K562 (cell line): ENCODE measurements around the gene SOBP. TPM values are rescaled to one million over a fixed set of nuclear protein-coding genes. Genes with fewer than 3 reads are reported as not detected.

ENCODE experiments used
- ATAC-seq: fragments of 200-7000 bp; cut with Tn5 transposase; 3 replicates; pipeline ENCODE4 v1.9.1; 2020; ENCODE audit warnings: moderate library complexity
- BruUV-seq: library from RNA; stranded (reverse); fragments of 400-500 nt; replicated peaks from 2 replicates; lab custom pipeline; 2021; lab: Mats Ljungman, UMichigan
- CTCF ChIA-PET: fragments of 300-600 bp; formaldehyde crosslinking; extraction: SDS; loops from one replicate; lab custom pipeline; 2021; ENCODE audit warnings: low intra/inter-chr PET ratio; lab: Yijun Ruan, JAX
- POLR2A ChIA-PET: fragments of 300-600, 350-650 bp; sonication (Branson Sonifier 250); formaldehyde crosslinking; extraction: SDS; loops from one replicate; lab custom pipeline; 2021; ENCODE audit warnings: antibody characterized with exemption, inconsistent platforms; lab: Yijun Ruan, JAX
- DNase-seq, 4 experiments: peaks; one replicate each; pipeline versions ENCODE4 v3.0.0 to v3.0.0-alpha.2; 2011 to 2018; ENCODE audit warnings: low spot score in 3 of 4, mixed read lengths in 3 of 4; ENCODE audit errors: extremely low read depth in 1 of 4
- FAIRE-seq: peaks from 2 replicates; lab custom pipeline; 2011; peaks lifted over from hg19 to GRCh38; lab: Jason Lieb, UNC
- H2AFZ ChIP-seq: 2 replicates; pipeline ENCODE4 v1.6.0; 2011; ENCODE audit warnings: low read depth, low read length, control low read depth, inconsistent platforms
- H3K27ac ChIP-seq: fragments of 200-600 bp; 3 replicates; pipeline ENCODE4 v1.8.0; 2011; ENCODE audit warnings: low read depth, mild to moderate bottlenecking, control low read depth, inconsistent platforms, low read length, moderate library complexity, mixed read lengths; ENCODE audit errors: extremely low read depth
- H3K27me3 ChIP-seq, 2 experiments: fragments of 300-600 bp in 1 of 2; 2 replicates in 1 of 2; 3 replicates in 1 of 2; pipeline versions ENCODE4 v1.6.0 to v1.8.0; 2011; ENCODE audit warnings: inconsistent platforms in 2 of 2, low read length in 2 of 2, mild to moderate bottlenecking in 1 of 2, mixed read lengths in 1 of 2, moderate library complexity in 1 of 2; ENCODE audit not compliant: control insufficient read depth in 2 of 2, insufficient read depth in 2 of 2
- H3K36me3 ChIP-seq: fragments of 300-600 bp; 3 replicates; pipeline ENCODE4 v1.8.0; 2011; ENCODE audit warnings: mild to moderate bottlenecking, low read length, inconsistent platforms; ENCODE audit not compliant: control insufficient read depth, insufficient read depth
- H3K4me1 ChIP-seq, 2 experiments: fragments of 200-600 bp in 1 of 2; replicated peaks in 1 of 2; 2 replicates in 1 of 2; 3 replicates in 1 of 2; pipeline versions ENCODE4 v1.5.1 to v1.8.0; 2011; ENCODE audit warnings: inconsistent platforms in 2 of 2, low read length in 2 of 2, mild to moderate bottlenecking in 1 of 2, mixed read lengths in 1 of 2, moderate library complexity in 1 of 2; ENCODE audit not compliant: control insufficient read depth in 2 of 2, insufficient read depth in 2 of 2
- H3K4me2 ChIP-seq: 2 replicates; pipeline ENCODE4 v1.6.1; 2011; ENCODE audit warnings: low read length, control low read depth, inconsistent platforms, mixed read lengths; ENCODE audit not compliant: insufficient read depth
- H3K4me3 ChIP-seq: fragments of 200-600 bp; sonication (generic), shearing (Covaris generic); 2 replicates; pipeline ENCODE4 v1.5.1; 2016; ENCODE audit warnings: control low read depth, inconsistent platforms
- H3K79me2 ChIP-seq: fragments of 200-600 bp; 3 replicates; pipeline ENCODE4 v1.8.0; 2011; ENCODE audit warnings: low read length, inconsistent platforms; ENCODE audit not compliant: control insufficient read depth, insufficient read depth
- H3K9ac ChIP-seq, 2 experiments: 2 replicates each; pipeline versions ENCODE4 v1.6.0 to v1.6.1; 2011; ENCODE audit warnings: low read depth in 2 of 2, low read length in 2 of 2, control low read depth in 1 of 2, inconsistent platforms in 1 of 2, mild to moderate bottlenecking in 1 of 2, mixed read lengths in 1 of 2; ENCODE audit not compliant: insufficient read depth in 1 of 2
- H3K9me1 ChIP-seq: one replicate; pipeline ENCODE4 v1.6.0; 2011; ENCODE audit warnings: inconsistent platforms, mild to moderate bottlenecking, low read length, moderate library complexity; ENCODE audit not compliant: control insufficient read depth, insufficient read depth
- H3K9me3 ChIP-seq: replicated peaks from 2 replicates; pipeline ENCODE4 v1.5.1; 2011; ENCODE audit warnings: low read depth, low read length, inconsistent platforms; ENCODE audit not compliant: control insufficient read depth, insufficient read depth
- H4K20me1 ChIP-seq: replicated peaks from 2 replicates; pipeline ENCODE4 v1.6.1; 2011; ENCODE audit warnings: low read length, inconsistent platforms, mixed read lengths; ENCODE audit not compliant: control insufficient read depth, insufficient read depth
- HNRNPLL ChIP-seq: fragments of 200-400 bp; formaldehyde crosslinking; IDR thresholded peaks from 2 replicates; pipeline ENCODE4 v1.6.1; 2017; ENCODE audit warnings: low read length, low read depth, mild to moderate bottlenecking; ENCODE audit not compliant: poor library complexity, severe bottlenecking
- MGA ChIP-seq: fragments of 450-650 bp; IDR thresholded peaks from 2 replicates; pipeline ENCODE4 v1.6.1; 2016; ENCODE audit warnings: mild to moderate bottlenecking, moderate library complexity
- MTA3 ChIP-seq: fragments of 450-650 bp; formaldehyde crosslinking; IDR thresholded peaks from 2 replicates; pipeline ENCODE4 v1.6.1; 2017; ENCODE audit warnings: mild to moderate bottlenecking, borderline replicate concordance
- PTRF ChIP-seq: fragments of 450-650 bp; IDR thresholded peaks from 2 replicates; pipeline ENCODE4 v1.6.1; 2016; ENCODE audit warnings: mild to moderate bottlenecking, missing genetic modification characterization, missing compliant biosample characterization
- ZNF12 ChIP-seq: sonication (generic); formaldehyde crosslinking; IDR thresholded peaks from 2 replicates; pipeline ENCODE4 v1.4.0; 2020; ENCODE audit warnings: mild to moderate bottlenecking, missing genetic modification reagents
- WGBS: fragments of 100-300 bp; shearing (Covaris generic); methylation state at CpG from one replicate; pipeline ENCODE4 v1.1.6; 2016; ENCODE audit warnings: low coverage, mixed read lengths; ENCODE audit not compliant: insufficient coverage; ENCODE audit errors: missing lambda C conversion rate; 5-methylcytosine and 5-hydroxymethylcytosine counted together
- in situ Hi-C: fragments of 300-500 bp; cut with MboI; formaldehyde crosslinking; loops from 4 replicates; pipeline ENCODE4 v1.15.0; 2018; ENCODE audit warnings: inconsistent platforms, mixed read lengths
- intact Hi-C: fragments of 100-400 bp; cut with micrococcal nuclease; formaldehyde crosslinking; loops from 2 replicates; pipeline ENCODE4 v1.14.2; 2022
- polyA plus RNA-seq, 8 experiments: library from polyadenylated mRNA; depleted of rRNA in 4 of 8; stranded (reverse) in 5 of 8; unstranded in 3 of 8; fragments of >200 nt; fragmentation: Nextera tagmentation in 2 of 8; fragmentation: Illumina TruSeq in 1 of 8; extraction: Ambion mirVana in 2 of 8; extraction: Trizol in 1 of 8; gene quantifications; 2 replicates each; pipeline versions ENCODE4 v1.2.1 to v1.2.3, GENCODE V29; 2011 to 2014; ENCODE audit warnings: inconsistent platforms in 1 of 8, missing spikeins in 1 of 8
- total RNA-seq, 7 experiments: library from RNA; depleted of rRNA in 6 of 7; stranded (reverse); fragments of >200 nt in 6 of 7; fragmentation: Illumina TruSeq in 2 of 7; extraction: Trizol in 2 of 7; gene quantifications; 2 replicates each; pipeline versions ENCODE4 v1.2.1 to v1.2.3, GENCODE V29; 2011 to 2021; ENCODE audit warnings: low replicate concordance in 1 of 7

The SOBP gene
- total and polyA plus RNA-seq, 9 of the 15 experiments (the other 6 are each of a cell fraction or from before 2014, with no cell fraction given), result 0.16 TPM; not detected in 8

- no TSS peak for BruUV-seq
- in situ Hi-C loops, result no loop called here
Observed at GRCh38 chr6:107625264-107625663, 135.3 kb downstream of the SOBP start.

GRCh38 chr6:107626645-107627044 is 136.7 kb downstream of the SOBP start:
- Histone ChIP-seq H3K4me1 (no peaks in the 10 kb centered on the region), H3K9ac (no peak overlapping the region), H4K20me1 (no peaks in the 10 kb centered on the region; the same call in 1 of the 2 replicates), H3K27ac (no peak overlapping the region), H3K4me2 (no peak overlapping the region), H3K9me1 (no peaks in the 10 kb centered on the region), H3K36me3 (no peaks in the 10 kb centered on the region), H3K4me3 (no peak overlapping the region), H3K79me2 (no peaks in the 10 kb centered on the region), H3K27me3 (no peaks in the 10 kb centered on the region; a peak in 1 of 5 replicates), H2AFZ (no peak overlapping the region), H3K9me3 (no peaks in the 10 kb centered on the region)
- POLR2A ChIA-PET, result interaction anchor here (1.0 kb wide), 1 partner anchor 9 kb away, joined by 3 read pairs; no protein-coding TSS in a partner anchor
- no TSS peak for BruUV-seq
- intact Hi-C loops (no loop called here), in situ Hi-C loops (no loop called here)
- CTCF ChIA-PET, result no interaction called here
- FAIRE-seq (no peak), ATAC-seq (no peak), DNase-seq (no peak)
- WGBS, result 0% methylated on average over 5 of the region's 5 CpGs
- TF ChIP-seq MGA (no peak), MTA3 (no peak)

More at GRCh38 chr6:107625264-107625663, 135.3 kb downstream of the SOBP start:
- FAIRE-seq (no peak), ATAC-seq (no peak), DNase-seq (no peak)
- no peaks in the 10 kb centered on the region for H3K4me1 ChIP-seq
- no peaks in the 10 kb centered on the region for H3K79me2 ChIP-seq
- H3K4me2 ChIP-seq, result no peak overlapping the region
- H3K36me3 ChIP-seq, result no peaks in the 10 kb centered on the region
- H3K9me1 ChIP-seq, result no peaks in the 10 kb centered on the region
- intact Hi-C loops, result no loop called here
- CTCF ChIA-PET, result no interaction called here
- H3K9ac ChIP-seq, result no peak overlapping the region
- H3K27me3 ChIP-seq, result peaks cover 0 to 4% of the 10 kb centered on the region in 2 experiments; a peak in 2 of 5 replicates
- H3K27ac ChIP-seq, result no peak overlapping the region
- no peaks in the 10 kb centered on the region for H3K9me3 ChIP-seq
- POLR2A ChIA-PET, result no interaction called here
- H4K20me1 ChIP-seq, result no peaks in the 10 kb centered on the region; the same call in 1 of the 2 replicates
- no peak for TF ChIP-seq HNRNPLL
- TF ChIP-seq PTRF, result no peak
- TF ChIP-seq ZNF12 (CRISPR knock-in tag), result no peak
- no peak overlapping the region for H2AFZ ChIP-seq
- H3K4me3 ChIP-seq, result no peak overlapping the region
- WGBS, result 0% methylated on average over 1 of the region's 1 CpG
